ENCODE data around the gene RECK. TPM values are rescaled to one million over a fixed set of nuclear protein-coding genes. Genes with fewer than 3 reads are reported as not detected.

Gene RECK
- total RNA-seq, 2 experiments from 2014 or later: 9.3 to 9.8 TPM

GRCh38 chr9:36101916-36102741 lies 65.4 kb downstream of the RECK start:
- ChIA-PET POLR2A (interaction anchor here (1.1 to 2.3 kb wide), 6 partner anchors 42 to 88 kb away, joined by 4 to 11 read pairs (median 7); partner anchors contain the start of gene CLTA), CTCF (interaction anchor here (0.6 to 10.0 kb wide), 11 partner anchors 10 to 104 kb away, joined by 3 to 122 read pairs (median 8); partner anchors contain the start of genes CCIN and CLTA)
- H3K27me3 Mint-ChIP-seq: no peaks in the 10 kb centered on the region
- peaks cover 10% of the 10 kb centered on the region for H3K4me1 Mint-ChIP-seq (ENCODE audit: low read depth)
- no peaks in the 10 kb centered on the region for H3K27me3 ChIP-seq (ENCODE audit: control insufficient read depth in 1 of 2, insufficient read depth in 2 of 2, low read length in 2 of 2)
- no peak for TF ChIP-seq CTCF (IDR thresholded peaks at IDR 0.05)
- no peak overlapping the region for H3K4me3 ChIP-seq (ENCODE audit: low read length)
- peaks cover 8% of the 10 kb centered on the region for H3K4me1 ChIP-seq (ENCODE audit: insufficient read depth, low read length)
- no peaks in the 10 kb centered on the region for H3K9me3 ChIP-seq (ENCODE audit: control insufficient read depth in 1 of 2, insufficient read depth in 1 of 2, low read length in 2 of 2)
- no peaks in the 10 kb centered on the region for H3K9me3 Mint-ChIP-seq
- H3K36me3 Mint-ChIP-seq (ENCODE audit: low read depth): peaks cover 16% of the 10 kb centered on the region
- no peak for DNase-seq
- H3K4me3 Mint-ChIP-seq: no peak overlapping the region
- ATAC-seq (ENCODE audit: poor library complexity): no peak
- H3K27ac Mint-ChIP-seq: no peak overlapping the region
- no peak overlapping the region for H3K27ac ChIP-seq (ENCODE audit: low read depth in 1 of 2, low read length in 2 of 2)
- peaks cover 3% of the 10 kb centered on the region for H3K36me3 ChIP-seq (ENCODE audit: insufficient read depth, low read length)
- intact Hi-C loops (cut with DNase I, micrococcal nuclease): loop anchor here in 1 of 2 experiments (2.0 kb wide), 1 partner anchor 35 kb away; the partner anchor contains the start of gene GLIPR2

GRCh38 chr9:36102742-36103495 lies 66.2 kb downstream of the RECK start:
- DNase-seq (peak; percentile 79 to 95 (median 86)), ATAC-seq (ENCODE audit: poor library complexity) (peak; percentile 100)
- no peaks in the 10 kb centered on the region for H3K9me3 Mint-ChIP-seq
- ChIA-PET POLR2A (interaction anchor here (1.0 to 2.3 kb wide), 6 partner anchors 33 to 87 kb away, joined by 3 to 11 read pairs (median 7); partner anchors contain the start of genes CLTA and GLIPR2), CTCF (interaction anchor here (0.6 to 10.0 kb wide), 13 partner anchors 11 to 103 kb away, joined by 3 to 122 read pairs (median 8); partner anchors contain the start of genes CCIN, CLTA and GLIPR2)
- intact Hi-C loops (cut with DNase I, micrococcal nuclease): loop anchor here (1.0 to 2.0 kb wide), 2 partner anchors 34 to 63 kb away; partner anchors contain the start of gene GLIPR2 (in 1 of the 2)
- H3K9me3 ChIP-seq (ENCODE audit: control insufficient read depth in 1 of 2, insufficient read depth in 1 of 2, low read length in 2 of 2): no peaks in the 10 kb centered on the region
- no peak overlapping the region for H3K27ac Mint-ChIP-seq
- no peak overlapping the region for H3K4me3 ChIP-seq (ENCODE audit: low read length)
- peaks cover 18% of the 10 kb centered on the region for H3K36me3 Mint-ChIP-seq (ENCODE audit: low read depth)
- TF ChIP-seq CTCF (IDR thresholded peaks at IDR 0.05): peak; percentile 80
- H3K4me1 Mint-ChIP-seq (ENCODE audit: low read depth): peaks cover 10% of the 10 kb centered on the region
- no peak overlapping the region for H3K27ac ChIP-seq (ENCODE audit: low read depth in 1 of 2, low read length in 2 of 2)
- H3K36me3 ChIP-seq (ENCODE audit: insufficient read depth, low read length): peaks cover 6% of the 10 kb centered on the region
- no peak overlapping the region for H3K4me3 Mint-ChIP-seq
- H3K27me3 Mint-ChIP-seq: no peaks in the 10 kb centered on the region
- H3K4me1 ChIP-seq (ENCODE audit: insufficient read depth, low read length): peaks cover 8% of the 10 kb centered on the region
- no peaks in the 10 kb centered on the region for H3K27me3 ChIP-seq (ENCODE audit: control insufficient read depth in 1 of 2, insufficient read depth in 2 of 2, low read length in 2 of 2)

- H3K27ac ChIP-seq (ENCODE audit: low read depth in 1 of 2, low read length in 2 of 2): no peak overlapping the region
- ATAC-seq (ENCODE audit: poor library complexity): no peak
- Mint-ChIP-seq H3K4me3 (no peak overlapping the region), H3K27ac (no peak overlapping the region), H3K27me3 (no peaks in the 10 kb centered on the region), H3K4me1 (ENCODE audit: low read depth) (no peaks in the 10 kb centered on the region), H3K9me3 (no peaks in the 10 kb centered on the region), H3K36me3 (ENCODE audit: low read depth) (peaks cover 41% of the 10 kb centered on the region)
- H3K4me3 ChIP-seq (ENCODE audit: low read length): no peak overlapping the region
- no peak for TF ChIP-seq CTCF (IDR thresholded peaks at IDR 0.05)
- peaks cover 9% of the 10 kb centered on the region for H3K36me3 ChIP-seq (ENCODE audit: insufficient read depth, low read length)
- H3K9me3 ChIP-seq (ENCODE audit: control insufficient read depth in 1 of 2, insufficient read depth in 1 of 2, low read length in 2 of 2): no peaks in the 10 kb centered on the region
- POLR2A ChIA-PET: interaction anchor here (1.4 kb wide), 1 partner anchor 28 kb away, joined by 4 read pairs; the partner anchor contains the start of gene GLIPR2
- no peaks in the 10 kb centered on the region for H3K4me1 ChIP-seq (ENCODE audit: insufficient read depth, low read length)
- CTCF ChIA-PET: interaction anchor here (1.8 kb wide), 1 partner anchor 57 kb away, joined by 9 read pairs; no protein-coding TSS in a partner anchor
- intact Hi-C loops (cut with DNase I, micrococcal nuclease): no loop called here
- no peaks in the 10 kb centered on the region for H3K27me3 ChIP-seq (ENCODE audit: control insufficient read depth in 1 of 2, insufficient read depth in 2 of 2, low read length in 2 of 2)
- no peak for DNase-seq
Observed at GRCh38 chr9:36109071-36109470, 72.4 kb downstream of the RECK start.
